NB4 (cell line): Measurements from ENCODE around the gene DCC.

Source experiments
- MAX ChIP-seq: IDR thresholded peaks from 2 replicates; pipeline ENCODE4 v1.6.1; 2011; ENCODE audit warnings: low read depth, low read length
- POLR2A ChIP-seq: IDR thresholded peaks from 2 replicates; pipeline ENCODE4 v1.6.1; 2011; ENCODE audit warnings: mild to moderate bottlenecking; ENCODE audit not compliant: insufficient read length; ENCODE audit errors: extremely low read depth
- TF ChIP-seq, protein P1 (sequence below): IDR thresholded peaks from one replicate; pipeline ENCODE4 v1.5.1; 2012; ENCODE audit warnings: low read depth, low read length

DNA sequence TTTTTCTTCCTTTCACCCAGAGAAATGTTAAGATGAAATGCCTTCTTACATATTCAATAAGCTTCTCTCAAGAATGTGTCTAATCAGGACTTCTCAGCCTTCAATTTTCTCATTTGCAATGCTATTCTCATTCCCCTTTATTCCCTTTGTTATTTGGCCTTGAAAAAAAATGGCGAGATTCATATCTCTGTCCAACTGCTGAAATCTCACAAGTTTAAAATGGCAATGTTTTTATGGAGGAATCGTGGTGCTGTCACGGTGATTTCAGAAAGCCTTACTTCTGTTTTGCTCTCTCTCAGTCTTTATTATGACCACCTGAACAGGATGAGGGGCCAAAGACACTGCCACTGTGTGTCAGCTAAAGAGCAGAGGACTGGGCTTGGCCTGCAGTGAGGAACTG, 928.5 kb downstream of the DCC start:
- TF ChIP-seq, protein P1, sequence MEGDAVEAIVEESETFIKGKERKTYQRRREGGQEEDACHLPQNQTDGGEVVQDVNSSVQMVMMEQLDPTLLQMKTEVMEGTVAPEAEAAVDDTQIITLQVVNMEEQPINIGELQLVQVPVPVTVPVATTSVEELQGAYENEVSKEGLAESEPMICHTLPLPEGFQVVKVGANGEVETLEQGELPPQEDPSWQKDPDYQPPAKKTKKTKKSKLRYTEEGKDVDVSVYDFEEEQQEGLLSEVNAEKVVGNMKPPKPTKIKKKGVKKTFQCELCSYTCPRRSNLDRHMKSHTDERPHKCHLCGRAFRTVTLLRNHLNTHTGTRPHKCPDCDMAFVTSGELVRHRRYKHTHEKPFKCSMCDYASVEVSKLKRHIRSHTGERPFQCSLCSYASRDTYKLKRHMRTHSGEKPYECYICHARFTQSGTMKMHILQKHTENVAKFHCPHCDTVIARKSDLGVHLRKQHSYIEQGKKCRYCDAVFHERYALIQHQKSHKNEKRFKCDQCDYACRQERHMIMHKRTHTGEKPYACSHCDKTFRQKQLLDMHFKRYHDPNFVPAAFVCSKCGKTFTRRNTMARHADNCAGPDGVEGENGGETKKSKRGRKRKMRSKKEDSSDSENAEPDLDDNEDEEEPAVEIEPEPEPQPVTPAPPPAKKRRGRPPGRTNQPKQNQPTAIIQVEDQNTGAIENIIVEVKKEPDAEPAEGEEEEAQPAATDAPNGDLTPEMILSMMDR = no peak
- TF ChIP-seq MAX = no peak
- TF ChIP-seq POLR2A = no peak
